RWPE1 (cell line): Measurements from ENCODE around the gene ERCC6.

Source experiments
- CTCF ChIA-PET: fragments of 350-600 bp; sonication (Branson Sonifier 250); formaldehyde crosslinking; extraction: SDS; loops from one replicate; lab custom pipeline; 2021; lab: Yijun Ruan, JAX
- POLR2A ChIA-PET: fragments of 400-600 bp; formaldehyde crosslinking; extraction: SDS; loops from one replicate; lab custom pipeline; 2020; ENCODE audit warnings: antibody characterized with exemption; ENCODE audit not compliant: low non-redundant PET; lab: Yijun Ruan, JAX
- DNase-seq: peaks from one replicate; pipeline ENCODE4 v3.0.0; 2012; ENCODE audit warnings: low spot score
- H3K27ac ChIP-seq: fragments of 450-650 bp; 2 replicates; pipeline ENCODE4 v1.5.1; 2017
- TF ChIP-seq, protein P1 (sequence below): fragments of 450-650 bp; conservative IDR thresholded peaks from 2 replicates; pipeline ENCODE4 v1.5.1; 2017; ENCODE audit warnings: low read depth, mild to moderate bottlenecking

The ERCC6 gene

DNA sequence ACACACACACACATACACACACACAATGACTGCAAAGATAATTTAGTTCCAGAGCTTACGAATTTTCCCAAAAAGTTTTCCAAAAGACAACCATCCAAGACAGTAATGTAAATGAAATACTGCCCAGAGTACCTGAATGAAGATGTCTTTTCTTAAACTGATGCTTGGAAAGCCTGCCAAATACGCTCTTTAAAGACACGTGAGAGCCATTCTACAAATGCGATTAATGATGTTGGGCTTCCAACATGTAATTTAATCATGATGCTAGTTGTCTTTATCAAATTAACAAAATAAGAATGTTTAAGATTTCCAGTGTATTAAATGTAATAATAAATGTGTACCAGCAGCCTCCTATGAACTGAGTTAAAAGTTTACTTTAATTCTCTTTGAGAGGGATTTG is 11.1 kb downstream of the ERCC6 start:
- DNase-seq = no peak
- TF ChIP-seq, protein P1, sequence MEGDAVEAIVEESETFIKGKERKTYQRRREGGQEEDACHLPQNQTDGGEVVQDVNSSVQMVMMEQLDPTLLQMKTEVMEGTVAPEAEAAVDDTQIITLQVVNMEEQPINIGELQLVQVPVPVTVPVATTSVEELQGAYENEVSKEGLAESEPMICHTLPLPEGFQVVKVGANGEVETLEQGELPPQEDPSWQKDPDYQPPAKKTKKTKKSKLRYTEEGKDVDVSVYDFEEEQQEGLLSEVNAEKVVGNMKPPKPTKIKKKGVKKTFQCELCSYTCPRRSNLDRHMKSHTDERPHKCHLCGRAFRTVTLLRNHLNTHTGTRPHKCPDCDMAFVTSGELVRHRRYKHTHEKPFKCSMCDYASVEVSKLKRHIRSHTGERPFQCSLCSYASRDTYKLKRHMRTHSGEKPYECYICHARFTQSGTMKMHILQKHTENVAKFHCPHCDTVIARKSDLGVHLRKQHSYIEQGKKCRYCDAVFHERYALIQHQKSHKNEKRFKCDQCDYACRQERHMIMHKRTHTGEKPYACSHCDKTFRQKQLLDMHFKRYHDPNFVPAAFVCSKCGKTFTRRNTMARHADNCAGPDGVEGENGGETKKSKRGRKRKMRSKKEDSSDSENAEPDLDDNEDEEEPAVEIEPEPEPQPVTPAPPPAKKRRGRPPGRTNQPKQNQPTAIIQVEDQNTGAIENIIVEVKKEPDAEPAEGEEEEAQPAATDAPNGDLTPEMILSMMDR = no peak
- CTCF ChIA-PET = interaction anchor here (0.6 kb wide), 3 partner anchors 13 to 49 kb away, joined by 3 to 9 read pairs (median 4); no protein-coding TSS in a partner anchor
- POLR2A ChIA-PET = no interaction called here
- no peak overlapping the region for H3K27ac ChIP-seq

DNA sequence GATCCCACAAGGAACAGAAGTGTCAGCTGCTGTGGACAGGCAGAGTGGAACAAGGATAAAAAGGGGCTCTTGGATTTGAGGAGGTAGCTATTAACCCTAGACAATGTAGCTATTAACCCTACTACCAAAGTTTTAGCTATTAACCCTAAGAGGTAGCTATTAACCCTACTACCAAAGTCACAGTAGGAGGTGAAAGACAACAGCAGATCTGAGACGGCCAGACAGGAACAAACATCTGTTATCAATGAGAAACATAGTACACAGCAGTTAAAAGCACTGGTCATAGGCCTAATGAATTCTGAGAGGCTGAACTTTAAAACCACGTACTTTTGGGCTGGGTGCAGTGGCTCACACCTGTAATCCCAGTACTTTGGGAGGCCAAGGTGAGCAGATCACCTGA is 11.9 kb downstream of the ERCC6 start:
- no peak overlapping the region for H3K27ac ChIP-seq
- DNase-seq = no peak
- POLR2A ChIA-PET = no interaction called here
- CTCF ChIA-PET = interaction anchor here (0.6 kb wide), 1 partner anchor 14 kb away, joined by 4 read pairs; no protein-coding TSS in a partner anchor
- TF ChIP-seq, protein P1 = no peak

DNA sequence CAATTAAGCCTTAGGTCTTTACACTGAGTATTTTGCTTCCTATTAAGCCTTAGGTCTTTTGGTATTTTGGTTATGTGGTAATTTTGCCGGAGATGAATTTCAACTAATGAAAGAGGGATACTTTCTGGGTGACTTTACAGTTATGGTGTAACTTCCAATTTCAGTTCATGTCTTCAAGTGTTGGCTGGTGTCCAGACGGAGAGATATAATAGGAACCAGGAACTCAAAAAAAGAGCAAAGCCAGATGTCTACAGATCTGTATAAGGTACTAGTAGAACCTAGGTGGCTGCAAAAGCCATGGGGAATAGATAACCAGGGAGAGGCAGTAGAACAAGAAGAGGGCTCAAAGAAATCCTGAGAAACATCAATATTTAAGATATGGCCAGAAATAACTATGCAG is 12.3 kb downstream of the ERCC6 start:
- CTCF ChIA-PET = no interaction called here
- DNase-seq = no peak
- TF ChIP-seq, protein P1 = no peak
- POLR2A ChIA-PET = no interaction called here
- no peak overlapping the region for H3K27ac ChIP-seq

DNA sequence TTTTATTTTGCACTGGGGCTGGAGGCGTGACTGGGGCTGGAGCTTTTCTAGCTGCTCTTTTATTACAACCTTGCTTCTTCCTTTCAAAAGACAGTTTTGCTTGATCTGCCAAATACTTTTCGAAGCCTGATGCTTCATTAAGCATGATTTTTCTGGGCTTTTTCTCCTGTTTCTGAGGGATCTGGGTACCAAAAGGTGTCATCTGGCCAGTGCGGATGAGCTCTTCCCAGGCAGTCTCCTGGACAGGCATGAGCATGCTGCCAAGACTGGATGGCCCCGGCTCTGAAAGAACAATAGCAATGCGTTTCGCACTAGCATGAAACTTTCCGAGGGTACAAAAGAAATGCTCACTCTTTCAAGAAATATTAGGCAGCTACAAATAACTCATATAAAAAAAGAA is 14.4 kb downstream of the ERCC6 start:
- ChIA-PET CTCF (interaction anchor here (0.7 kb wide), 1 partner anchor 83 kb away, joined by 3 read pairs; no protein-coding TSS in a partner anchor), POLR2A (interaction anchor here (0.6 kb wide), 1 partner anchor 542 kb away, joined by 3 read pairs; no protein-coding TSS in a partner anchor)

DNA sequence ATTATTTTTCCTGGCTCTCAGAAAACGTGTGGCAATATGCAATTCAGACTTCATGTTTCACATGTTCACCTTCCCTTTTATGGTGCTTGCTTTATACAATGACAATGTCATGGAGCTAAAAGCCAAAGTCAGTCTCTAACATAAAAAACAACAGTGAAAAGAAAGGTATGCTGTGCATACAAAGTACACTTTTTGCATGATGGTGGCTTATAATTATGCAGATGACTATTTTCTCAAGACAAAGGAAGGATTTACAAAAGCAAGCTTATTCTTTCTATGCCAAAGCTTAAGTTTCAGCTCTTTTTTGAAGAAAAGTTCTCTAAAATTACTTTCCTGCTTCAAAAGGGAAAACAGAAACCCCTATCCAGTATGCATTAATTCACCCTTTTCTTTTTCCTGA is 15.6 kb downstream of the ERCC6 start:
- H3K27ac ChIP-seq = no peak overlapping the region
- TF ChIP-seq, protein P1 = no peak
- POLR2A ChIA-PET = no interaction called here
- DNase-seq = no peak
- CTCF ChIA-PET = interaction anchor here (0.6 to 1.6 kb wide), 3 partner anchors 11 to 865 kb away, joined by 3 to 4 read pairs (median 3); no protein-coding TSS in a partner anchor

More for the DNA sequence above, 14.4 kb downstream of the ERCC6 start:
- TF ChIP-seq, protein P1 = no peak
- DNase-seq = no peak
- H3K27ac ChIP-seq = no peak overlapping the region

DNA sequence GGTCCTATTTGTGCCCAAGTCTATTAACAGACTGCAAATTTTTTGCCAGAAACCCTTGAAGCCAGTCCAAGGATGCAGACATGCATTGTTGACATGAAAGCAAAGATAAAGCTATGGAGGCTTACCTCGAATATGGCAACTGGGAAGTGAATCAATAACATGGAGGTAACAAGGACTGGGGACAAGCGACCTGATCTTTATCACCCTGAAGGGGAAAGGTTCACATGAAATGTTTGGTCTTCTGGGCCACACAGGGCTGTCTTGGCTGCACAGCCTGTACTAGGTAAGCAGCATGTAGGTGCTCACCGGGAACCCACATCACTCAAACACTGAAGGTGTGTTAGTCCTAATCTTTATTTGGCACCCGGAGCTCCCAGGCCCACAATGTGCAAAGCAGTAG is 17.9 kb downstream of the ERCC6 start:
- POLR2A ChIA-PET = no interaction called here
- H3K27ac ChIP-seq = no peak overlapping the region
- CTCF ChIA-PET = interaction anchor here (1.3 kb wide), 1 partner anchor 113 kb away, joined by 6 read pairs; no protein-coding TSS in a partner anchor
- DNase-seq = no peak
- TF ChIP-seq, protein P1 = no peak
